GM18511 (cell line): ENCODE data around the gene RGL2.
"Not testable (repeated sequence)": the region's sequence is repeated elsewhere in the genome, so short reads cannot be mapped to it uniquely, and the experiment has no call there.

Experiments used
- ATAC-seq: cut with Tn5 transposase; IDR thresholded peaks from one replicate; pipeline ENCODE4 v1.9.1; 2021; ENCODE audit warnings: mild to moderate bottlenecking, moderate library complexity; ENCODE audit not compliant: unreplicated experiment

Gene RGL2

GRCh38 chr6:33275795-33276580 is 22.8 kb downstream of the RGL2 start:
- ATAC-seq: not testable (repeated sequence)

DNA sequence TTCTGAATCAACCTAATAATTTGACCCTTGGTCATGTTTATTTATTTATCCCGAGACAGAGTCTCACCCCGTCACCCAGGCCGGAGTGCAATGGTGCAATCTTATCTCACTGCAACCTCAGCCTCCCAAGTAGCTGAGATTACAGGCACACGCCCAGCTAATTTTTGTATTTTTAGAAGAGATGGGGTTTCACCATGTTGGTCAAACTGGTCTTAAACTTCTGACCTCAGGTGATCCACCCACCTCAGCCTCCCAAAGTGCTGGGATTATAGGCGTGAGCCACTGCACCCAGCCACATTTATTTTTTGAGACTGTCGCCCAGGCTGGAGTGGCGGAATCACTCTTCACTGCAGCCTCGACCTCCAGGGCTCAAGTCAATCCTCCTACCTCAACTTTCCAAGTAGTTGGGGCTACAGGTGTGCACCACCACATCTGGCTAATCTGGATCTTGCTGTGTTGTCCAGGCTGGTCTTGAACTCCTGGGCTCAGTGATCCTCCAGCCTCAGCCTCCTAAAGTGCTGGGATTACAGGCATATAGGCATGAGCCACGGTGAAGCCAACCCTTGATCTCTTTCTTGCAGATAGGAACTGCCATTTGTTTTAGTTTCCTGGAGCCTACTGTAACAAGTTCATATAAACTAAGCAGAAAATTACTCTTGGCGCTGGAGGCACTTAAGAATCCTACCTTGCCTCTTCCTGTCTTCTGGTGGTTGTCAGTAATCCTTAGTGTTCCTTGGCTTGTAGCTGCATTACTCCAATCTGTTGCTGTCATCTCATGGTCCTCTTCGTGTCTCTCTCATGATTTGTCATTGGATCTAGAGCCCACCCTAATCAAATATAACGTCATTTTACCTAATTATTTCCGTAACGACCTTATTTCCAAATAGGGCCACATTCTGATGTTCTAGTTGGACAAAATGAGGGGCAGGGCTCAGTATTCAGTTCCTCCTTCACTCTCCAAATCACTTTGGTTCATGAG is 24.5 kb downstream of the RGL2 start:
- no peak for ATAC-seq

GRCh38 chr6:33273129-33273923 is 25.4 kb downstream of the RGL2 start:
- ATAC-seq: no peak

GRCh38 chr6:33272275-33273128 is 26.2 kb downstream of the RGL2 start:
- ATAC-seq: peak; percentile 19

- peak; percentile 86 for ATAC-seq
These were observed 27.1 kb downstream of the RGL2 start, which contains the start of the genes RPS18 and VPS52 for GRCh38 chr6:33271468-33272274. RPS18 (plus strand) TSS chr6:33272075; CDS start chr6:33272120, 45 bp downstream. VPS52 (minus strand) TSS chr6:33271876; CDS start chr6:33271675, 201 bp downstream.

DNA sequence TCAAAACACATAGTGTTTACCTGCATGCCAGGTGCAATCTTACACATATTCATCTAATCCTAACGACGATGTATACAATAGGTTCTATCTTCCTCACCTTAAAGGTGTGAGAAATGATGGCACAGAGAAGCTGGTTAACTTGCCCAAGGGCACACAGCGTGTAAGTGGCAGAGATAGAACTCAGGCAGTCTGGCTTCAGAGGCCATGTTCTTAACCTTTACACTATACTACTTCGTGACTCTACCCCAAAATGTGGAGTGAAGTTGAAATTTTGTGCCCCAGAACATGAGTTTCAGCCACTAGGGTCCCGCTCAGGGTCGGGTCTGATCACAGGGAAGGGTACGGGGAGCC is 27.6 kb downstream of the RGL2 start:
- ATAC-seq: peak; percentile 6

- ATAC-seq: no peak
These were observed 34.7 kb downstream of the RGL2 start for GRCh38 chr6:33264015-33264414.

GRCh38 chr6:33262490-33262889 is 36.3 kb downstream of the RGL2 start:
- ATAC-seq: not testable (repeated sequence)

DNA sequence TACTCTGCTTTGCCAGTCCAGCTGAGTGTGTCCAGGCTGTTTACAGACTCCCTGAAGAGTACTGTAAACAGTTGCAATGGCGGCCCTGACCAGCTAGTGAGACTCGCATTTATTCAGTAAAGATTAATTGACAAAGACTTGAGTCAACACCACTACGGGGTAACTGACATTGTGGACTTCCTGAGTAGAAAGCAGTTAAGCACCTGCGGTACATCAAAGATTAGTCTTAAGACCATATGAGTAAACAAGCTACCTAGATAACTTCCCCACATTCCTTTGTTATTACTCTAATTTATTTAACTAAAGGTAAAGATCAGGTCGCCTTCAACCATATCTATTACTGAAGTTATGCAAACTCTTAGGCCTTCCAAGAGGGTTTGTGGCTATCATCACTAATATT is 39.7 kb downstream of the RGL2 start:
- no peak for ATAC-seq

DNA sequence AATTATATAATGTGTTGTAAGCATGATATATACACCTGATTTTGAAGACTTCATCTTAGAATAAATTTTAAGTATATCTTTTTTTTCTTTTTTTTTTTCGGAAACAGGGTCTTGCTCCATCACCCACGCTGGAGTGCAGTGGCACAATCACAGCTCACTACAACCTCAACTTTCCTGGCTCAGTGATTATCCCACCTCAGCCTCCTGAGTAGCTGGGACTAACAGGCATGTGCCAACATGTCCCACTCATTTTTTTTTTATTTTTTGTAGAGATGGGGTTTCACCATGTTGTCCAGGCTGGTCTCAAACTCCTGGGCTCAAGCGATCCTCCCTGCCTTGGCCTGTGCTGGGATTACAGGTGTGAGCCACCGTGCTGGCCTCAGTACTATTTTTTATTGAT is 44.2 kb downstream of the RGL2 start:
- ATAC-seq: no peak

DNA sequence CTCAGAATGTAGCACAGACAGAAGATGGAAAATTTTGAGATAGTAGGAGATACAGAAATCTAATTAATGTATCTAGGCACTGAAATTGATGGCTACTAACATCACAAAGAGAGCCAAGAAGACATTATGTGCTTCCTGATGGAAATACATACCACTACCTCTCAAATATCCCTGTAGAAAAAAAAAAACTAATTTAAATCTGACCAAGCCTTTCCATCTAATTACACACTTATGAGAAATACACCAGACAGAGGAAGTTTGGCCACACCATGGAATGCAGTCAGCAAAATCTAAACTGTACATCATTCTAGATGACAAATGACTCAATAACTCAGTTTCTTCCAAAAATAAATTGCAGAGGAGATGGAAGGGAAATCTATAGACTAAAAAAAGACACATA is 46.0 kb downstream of the RGL2 start:
- no peak for ATAC-seq

DNA sequence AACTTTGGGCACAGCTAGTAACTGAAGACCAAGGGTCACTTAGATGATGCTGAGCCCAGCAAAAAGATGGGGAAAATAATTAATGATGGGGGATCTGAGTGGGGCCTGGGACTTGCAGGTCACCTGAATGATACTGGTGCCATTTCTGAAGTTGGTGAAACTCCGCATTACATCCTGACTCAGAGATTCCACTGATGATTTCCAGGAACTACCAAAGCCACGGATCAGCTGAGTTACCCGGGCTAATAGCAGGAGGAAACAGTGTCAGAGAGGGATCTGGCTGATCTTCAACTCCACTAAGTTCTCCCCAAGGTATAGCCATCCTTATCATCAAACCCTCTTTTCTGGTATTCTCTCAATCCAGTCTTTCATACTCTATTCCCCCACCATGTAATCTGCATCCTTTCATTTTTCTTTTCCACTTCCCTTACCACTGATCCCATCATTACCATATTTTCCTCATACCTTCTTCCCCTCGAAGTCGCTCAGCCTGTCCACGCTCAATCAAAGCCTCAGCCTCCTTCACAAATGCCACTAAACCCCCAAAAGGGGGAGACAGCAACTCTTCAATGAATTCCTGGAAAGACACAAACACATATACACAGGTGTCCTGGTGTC is 47.2 kb downstream of the RGL2 start:
- no peak for ATAC-seq

GRCh38 chr6:33250731-33251130 is 48.0 kb downstream of the RGL2 start:
- no peak for ATAC-seq

DNA sequence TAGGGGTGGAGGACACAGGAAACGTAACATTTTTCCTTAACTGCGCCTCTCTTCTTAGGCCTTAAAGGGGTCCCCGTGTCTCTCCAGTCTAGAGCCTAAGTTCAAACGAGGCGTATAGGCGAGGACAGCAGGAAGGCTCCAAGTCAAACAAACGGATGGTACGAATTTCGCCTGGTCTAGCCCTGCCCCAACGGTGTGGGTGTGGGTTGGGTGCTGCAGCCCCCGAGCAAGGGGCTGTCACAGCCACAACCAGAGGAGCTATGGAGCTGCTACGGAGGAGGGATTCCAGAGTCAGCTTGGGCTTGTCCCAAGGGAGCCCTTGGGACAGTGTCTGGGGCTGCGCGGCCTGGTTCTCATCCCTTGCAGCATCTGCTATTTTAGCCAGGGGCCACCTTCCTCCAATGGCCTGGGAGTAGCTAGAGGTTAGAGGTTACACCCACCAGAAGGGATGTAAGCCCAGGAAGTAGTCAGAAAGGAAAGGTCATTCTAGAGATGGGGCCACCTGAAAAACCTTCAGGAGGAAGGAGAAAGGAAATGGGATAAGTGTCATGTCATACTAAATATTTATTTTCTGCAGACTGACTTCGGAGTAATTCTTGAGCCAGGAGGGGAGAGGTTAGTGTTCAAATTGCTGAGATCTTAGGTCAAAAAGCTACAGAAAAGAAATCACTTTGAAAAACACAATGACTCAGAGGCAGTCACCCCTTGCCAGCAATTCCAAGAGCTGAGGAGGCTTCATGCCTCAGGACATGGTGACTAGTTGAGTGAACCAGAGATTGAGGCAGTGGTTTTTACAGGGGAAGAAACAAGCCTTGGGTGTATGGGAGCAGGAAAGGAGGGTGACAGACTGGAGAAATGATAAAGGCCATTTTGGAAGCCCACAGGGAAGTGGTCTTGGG is 48.8 kb downstream of the RGL2 start:
- no peak for ATAC-seq

GRCh38 chr6:33248932-33249731 is 49.6 kb downstream of the RGL2 start:
- peak; percentile 90 for ATAC-seq

- ATAC-seq: peak; percentile 14
These were observed 50.2 kb downstream of the RGL2 start for GRCh38 chr6:33248643-33248931.
